ENCODE measurements around the gene CLMN. TPM values are rescaled to one million over a fixed set of nuclear protein-coding genes. Genes with fewer than 3 reads are reported as not detected.
A peak's percentile ranks its signal among the peaks of the same experiment; 100 is the strongest.

The CLMN gene
- total RNA-seq, 1 donor from 2014 or later: 25.3 TPM

- Mint-ChIP-seq H3K36me3 (ENCODE audit: insufficient read depth) (peaks cover 1% of the 10 kb centered on the region), H3K4me3 (ENCODE audit: low read depth) (peak overlapping the region; percentile 82), H3K4me1 (ENCODE audit: low read depth) (peaks cover 17% of the 10 kb centered on the region), H3K27me3 (peaks cover 45% of the 10 kb centered on the region), H3K9me3 (ENCODE audit: low read depth) (no peaks in the 10 kb centered on the region), H3K27ac (peak overlapping the region; percentile 91)
- TF ChIP-seq CTCF (IDR thresholded peaks at IDR 0.05; ENCODE audit: unreplicated experiment): no peak
- no peak for DNase-seq (ENCODE audit: low spot score, unreplicated experiment)
These were observed 1.8 kb downstream of the CLMN start for GRCh38 chr14:95317817-95318343.

DNA sequence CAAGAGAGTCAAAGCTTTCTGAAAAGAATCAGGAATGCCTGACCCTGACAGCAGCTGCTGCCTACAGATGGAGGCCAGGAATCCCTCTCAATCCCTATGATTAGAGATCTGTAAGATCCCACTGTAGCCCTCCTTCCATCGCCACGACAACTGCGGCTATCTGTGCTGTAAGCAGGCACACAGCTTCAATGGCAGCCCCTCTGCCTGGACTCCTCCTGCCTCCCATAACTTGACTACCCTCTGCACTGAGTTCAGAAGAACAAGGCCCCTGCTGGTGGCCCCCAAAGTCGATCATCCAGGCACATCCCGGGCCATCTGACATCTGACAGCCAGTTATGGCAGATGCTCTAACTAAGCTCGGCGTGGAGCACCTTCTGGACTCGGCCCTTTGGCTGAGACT, 2.9 kb downstream of the CLMN start:
- TF ChIP-seq CTCF (IDR thresholded peaks at IDR 0.05; ENCODE audit: unreplicated experiment): no peak
- no peak overlapping the region for H3K27ac Mint-ChIP-seq
- H3K36me3 Mint-ChIP-seq (ENCODE audit: insufficient read depth): peaks cover 1% of the 10 kb centered on the region
- DNase-seq (ENCODE audit: low spot score, unreplicated experiment): no peak
- no peak overlapping the region for H3K4me3 Mint-ChIP-seq (ENCODE audit: low read depth)
- peaks cover 14% of the 10 kb centered on the region for H3K4me1 Mint-ChIP-seq (ENCODE audit: low read depth)
- H3K9me3 Mint-ChIP-seq (ENCODE audit: low read depth): no peaks in the 10 kb centered on the region
- H3K27me3 Mint-ChIP-seq: peaks cover 38% of the 10 kb centered on the region

DNA sequence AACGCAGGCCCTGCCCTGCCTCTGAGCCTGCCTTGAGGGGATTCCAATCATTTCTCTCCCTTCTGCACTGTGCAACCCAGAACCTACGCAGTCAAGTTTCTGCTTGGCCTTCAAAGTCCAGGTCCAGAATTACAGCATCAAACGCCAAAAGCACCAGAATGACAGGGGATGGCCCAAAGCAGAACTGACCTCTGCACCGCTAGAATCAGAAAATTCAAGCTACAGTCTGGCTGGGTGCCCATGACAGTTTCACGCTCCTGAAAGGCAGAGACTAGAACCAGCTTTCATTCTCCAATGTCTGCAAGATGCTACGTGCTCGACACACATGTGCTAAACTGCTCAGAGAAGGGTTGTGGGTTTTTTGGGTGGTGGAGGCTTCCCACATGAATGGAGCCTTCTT, 4.1 kb downstream of the CLMN start:
- H3K27me3 Mint-ChIP-seq: peaks cover 31% of the 10 kb centered on the region
- H3K4me3 Mint-ChIP-seq (ENCODE audit: low read depth): no peak overlapping the region
- no peaks in the 10 kb centered on the region for H3K9me3 Mint-ChIP-seq (ENCODE audit: low read depth)
- peaks cover 14% of the 10 kb centered on the region for H3K4me1 Mint-ChIP-seq (ENCODE audit: low read depth)
- peaks cover 1% of the 10 kb centered on the region for H3K36me3 Mint-ChIP-seq (ENCODE audit: insufficient read depth)
- no peak for TF ChIP-seq CTCF (IDR thresholded peaks at IDR 0.05; ENCODE audit: unreplicated experiment)
- H3K27ac Mint-ChIP-seq: no peak overlapping the region
- DNase-seq (ENCODE audit: low spot score, unreplicated experiment): no peak

DNA sequence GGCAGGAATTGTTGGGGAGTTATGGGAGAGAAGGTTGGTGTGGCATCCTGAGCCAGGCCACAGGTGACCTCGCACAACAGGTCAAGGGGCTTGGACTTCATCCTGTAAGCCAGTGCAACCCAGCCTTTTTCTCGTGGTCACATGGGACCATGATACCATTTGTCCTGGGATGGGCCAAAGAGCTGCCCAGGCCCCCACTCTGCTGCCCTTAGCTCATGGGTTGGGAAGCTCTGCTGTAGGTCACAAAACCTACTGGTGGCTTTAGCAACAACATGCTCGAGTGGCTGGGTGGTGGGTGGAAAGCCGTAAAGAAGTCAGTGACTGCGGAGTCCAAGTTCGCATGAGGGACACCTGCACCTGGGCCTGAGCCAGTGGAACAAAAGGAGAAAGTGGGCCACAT, 4.6 kb downstream of the CLMN start:
- Mint-ChIP-seq H3K36me3 (ENCODE audit: insufficient read depth) (peaks cover 1% of the 10 kb centered on the region), H3K27me3 (peaks cover 31% of the 10 kb centered on the region), H3K27ac (no peak overlapping the region), H3K4me3 (ENCODE audit: low read depth) (no peak overlapping the region), H3K9me3 (ENCODE audit: low read depth) (no peaks in the 10 kb centered on the region), H3K4me1 (ENCODE audit: low read depth) (peaks cover 14% of the 10 kb centered on the region)
- DNase-seq (ENCODE audit: low spot score, unreplicated experiment): no peak
- TF ChIP-seq CTCF (IDR thresholded peaks at IDR 0.05; ENCODE audit: unreplicated experiment): no peak

DNA sequence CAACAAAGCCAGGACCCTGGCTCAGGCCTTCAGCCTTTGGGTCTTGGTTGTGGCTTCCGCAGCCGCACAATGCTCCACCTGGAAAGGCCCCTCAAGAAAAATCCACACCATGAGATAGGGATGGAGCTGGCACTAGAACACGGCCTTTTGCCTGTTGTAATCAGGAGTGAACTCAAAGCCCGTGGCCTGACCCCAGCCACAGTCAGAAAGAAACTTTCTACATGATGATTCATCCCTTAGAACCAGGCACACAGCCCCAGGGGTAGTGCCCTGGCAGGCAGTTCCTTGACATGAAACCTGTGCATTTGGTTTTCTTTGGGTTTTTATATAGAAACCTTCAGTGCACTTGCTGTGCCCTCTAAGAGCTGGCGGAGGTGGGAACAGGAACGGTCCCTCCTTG, 5.1 kb downstream of the CLMN start:
- Mint-ChIP-seq H3K27me3 (peaks cover 31% of the 10 kb centered on the region), H3K27ac (no peak overlapping the region), H3K4me3 (ENCODE audit: low read depth) (no peak overlapping the region), H3K4me1 (ENCODE audit: low read depth) (peaks cover 15% of the 10 kb centered on the region), H3K36me3 (ENCODE audit: insufficient read depth) (peaks cover 2% of the 10 kb centered on the region), H3K9me3 (ENCODE audit: low read depth) (no peaks in the 10 kb centered on the region)
- no peak for DNase-seq (ENCODE audit: low spot score, unreplicated experiment)
- TF ChIP-seq CTCF (IDR thresholded peaks at IDR 0.05; ENCODE audit: unreplicated experiment): no peak
